ENCODE results near the gene KIF19.
"Not testable (repeated sequence)": the region's sequence is repeated elsewhere in the genome, so short reads cannot be mapped to it uniquely, and the experiment has no call there.

Gene KIF19

GRCh38 chr17:74325743-74326379, at the start of gene KIF19:
KIF19 (plus strand) TSS chr17:74326226; CDS start chr17:74326350, 124 bp downstream.
- DNase-seq (ENCODE audit: low read depth), result no peak

GRCh38 chr17:74276541-74277009, 49.5 kb upstream of the KIF19 start:
- peak; percentile 57 for DNase-seq (ENCODE audit: low read depth)

- no peak for DNase-seq (ENCODE audit: low read depth)
Measured at GRCh38 chr17:74277935-74278334, 48.1 kb upstream of the KIF19 start.

GRCh38 chr17:74279617-74280016, 46.4 kb upstream of the KIF19 start:
- DNase-seq (ENCODE audit: low read depth), result not testable (repeated sequence)

GRCh38 chr17:74280093-74280513, 45.9 kb upstream of the KIF19 start:
- DNase-seq (ENCODE audit: low read depth), result no peak

GRCh38 chr17:74281799-74282198, 44.2 kb upstream of the KIF19 start:
- no peak for DNase-seq (ENCODE audit: low read depth)

GRCh38 chr17:74282274-74282586, 43.8 kb upstream of the KIF19 start:
- not testable (repeated sequence) for DNase-seq (ENCODE audit: low read depth)

GRCh38 chr17:74282587-74283370, 43.2 kb upstream of the KIF19 start:
- DNase-seq (ENCODE audit: low read depth), result no peak

- DNase-seq (ENCODE audit: low read depth), result no peak
Measured at GRCh38 chr17:74283371-74283673, 42.7 kb upstream of the KIF19 start.

- DNase-seq (ENCODE audit: low read depth), result no peak
Measured at GRCh38 chr17:74287031-74287602, 38.9 kb upstream of the KIF19 start.

GRCh38 chr17:74288785-74289184, 37.2 kb upstream of the KIF19 start:
- DNase-seq (ENCODE audit: low read depth), result no peak

GRCh38 chr17:74289688-74290087, 36.3 kb upstream of the KIF19 start:
- DNase-seq (ENCODE audit: low read depth), result no peak

GRCh38 chr17:74290340-74290739, 35.7 kb upstream of the KIF19 start:
- DNase-seq (ENCODE audit: low read depth), result no peak

- no peak for DNase-seq (ENCODE audit: low read depth)
Measured at GRCh38 chr17:74292495-74292894, 33.5 kb upstream of the KIF19 start.

GRCh38 chr17:74295625-74296547, 30.1 kb upstream of the KIF19 start:
- no peak for DNase-seq (ENCODE audit: low read depth)

- peak; percentile 43 for DNase-seq (ENCODE audit: low read depth)
Measured at GRCh38 chr17:74296548-74296936, 29.5 kb upstream of the KIF19 start.

GRCh38 chr17:74297941-74298340, 28.1 kb upstream of the KIF19 start:
- no peak for DNase-seq (ENCODE audit: low read depth)

GRCh38 chr17:74298778-74299177, 27.2 kb upstream of the KIF19 start:
- no peak for DNase-seq (ENCODE audit: low read depth)

- no peak for DNase-seq (ENCODE audit: low read depth)
Measured at GRCh38 chr17:74299226-74300009, 26.6 kb upstream of the KIF19 start.

- no peak for DNase-seq (ENCODE audit: low read depth)
Measured at GRCh38 chr17:74303305-74303704, 22.7 kb upstream of the KIF19 start.

GRCh38 chr17:74304184-74304583, 21.8 kb upstream of the KIF19 start:
- DNase-seq (ENCODE audit: low read depth), result no peak

All from fibroblast of gingiva (primary cell).